Trophoblast cell (in vitro differentiated cells and primary cell): ENCODE results near the gene ZNF155.
A peak's percentile ranks its signal among the peaks of the same experiment; 100 is the strongest.

Source experiments
- DNase-seq, 2 donors: peaks; one replicate each; pipeline ENCODE4 v3.0.0-alpha.2; 2016
- H2AFZ ChIP-seq: 2 replicates; pipeline ENCODE4 v1.6.1; 2013; ENCODE audit warnings: low read length, moderate library complexity, mild to moderate bottlenecking; ENCODE audit not compliant: insufficient read depth, poor library complexity
- H2AK5ac ChIP-seq: 2 replicates; pipeline ENCODE4 v1.6.1; 2013; ENCODE audit warnings: mild to moderate bottlenecking, low read length
- H2BK120ac ChIP-seq: 2 replicates; pipeline ENCODE4 v1.6.1; 2013; ENCODE audit warnings: low read length, mild to moderate bottlenecking, moderate library complexity; ENCODE audit not compliant: insufficient read depth, poor library complexity
- H2BK12ac ChIP-seq: 2 replicates; pipeline ENCODE4 v1.6.1; 2013; ENCODE audit warnings: mild to moderate bottlenecking, low read length, moderate library complexity
- H2BK5ac ChIP-seq: 2 replicates; pipeline ENCODE4 v1.6.1; 2013; ENCODE audit warnings: low read length, low read depth, moderate library complexity, mild to moderate bottlenecking; ENCODE audit not compliant: poor library complexity
- H3K14ac ChIP-seq: 2 replicates; pipeline ENCODE4 v1.6.1; 2013; ENCODE audit warnings: mild to moderate bottlenecking, low read length
- H3K18ac ChIP-seq: 2 replicates; pipeline ENCODE4 v1.6.1; 2013; ENCODE audit warnings: mild to moderate bottlenecking, low read length
- H3K23ac ChIP-seq: 2 replicates; pipeline ENCODE4 v1.6.1; 2013; ENCODE audit warnings: low read length
- H3K27ac ChIP-seq: 2 replicates; pipeline ENCODE4 v1.5.1; 2013; ENCODE audit warnings: low read depth, mild to moderate bottlenecking, inconsistent platforms, low read length, moderate library complexity
- H3K27me3 ChIP-seq: 2 replicates; pipeline ENCODE4 v1.6.1; 2013; ENCODE audit warnings: inconsistent platforms, mild to moderate bottlenecking, low read length, moderate library complexity; ENCODE audit not compliant: insufficient read depth
- H3K36me3 ChIP-seq, 2 experiments: 1 replicate in 1 of 2; 2 replicates in 1 of 2; pipeline ENCODE4 v1.6.1; 2013; ENCODE audit warnings: low read length in 2 of 2, mild to moderate bottlenecking in 2 of 2, moderate library complexity in 1 of 2; ENCODE audit not compliant: insufficient read depth in 2 of 2, control insufficient read depth in 1 of 2
- H3K4ac ChIP-seq: 2 replicates; pipeline ENCODE4 v1.6.1; 2013; ENCODE audit warnings: low read depth, mild to moderate bottlenecking, low read length, moderate library complexity
- H3K4me1 ChIP-seq, 2 experiments: 1 replicate in 1 of 2; 2 replicates in 1 of 2; pipeline ENCODE4 v1.6.1; 2013; ENCODE audit warnings: low read length in 2 of 2, mild to moderate bottlenecking in 2 of 2, moderate library complexity in 1 of 2; ENCODE audit not compliant: insufficient read depth in 2 of 2, control insufficient read depth in 1 of 2
- H3K4me2 ChIP-seq: 2 replicates; pipeline ENCODE4 v1.6.1; 2013; ENCODE audit warnings: inconsistent platforms, mild to moderate bottlenecking, low read length, moderate library complexity
- H3K4me3 ChIP-seq: 2 replicates; pipeline ENCODE4 v1.5.1; 2013; ENCODE audit warnings: mild to moderate bottlenecking, low read depth, low read length, inconsistent platforms
- H3K79me1 ChIP-seq: one replicate; pipeline ENCODE4 v1.6.1; 2013; ENCODE audit warnings: low read length
- H3K79me2 ChIP-seq: 2 replicates; pipeline ENCODE4 v1.6.1; 2013; ENCODE audit warnings: low read length, mild to moderate bottlenecking; ENCODE audit not compliant: control insufficient read depth, insufficient read depth, poor library complexity
- H3K9ac ChIP-seq: 2 replicates; pipeline ENCODE4 v1.6.1; 2013; ENCODE audit warnings: mild to moderate bottlenecking, low read length
- H3K9me3 ChIP-seq: 2 replicates; pipeline ENCODE4 v1.6.1; 2013; ENCODE audit warnings: low read depth, mild to moderate bottlenecking, control low read depth, inconsistent platforms, low read length; ENCODE audit not compliant: insufficient read depth
- H4K12ac ChIP-seq: 2 replicates; pipeline ENCODE4 v1.6.1; 2013; ENCODE audit warnings: low read depth, mild to moderate bottlenecking, low read length, moderate library complexity
- H4K8ac ChIP-seq: 2 replicates; pipeline ENCODE4 v1.6.1; 2013; ENCODE audit warnings: low read depth, mild to moderate bottlenecking, low read length, moderate library complexity
- H4K91ac ChIP-seq: one replicate; pipeline ENCODE4 v1.6.1; 2013; ENCODE audit warnings: low read depth, mild to moderate bottlenecking, low read length, moderate library complexity
- WGBS: extraction: QIAGEN DNeasy Blood & Tissue Kit; methylation state at CpG from one replicate; pipeline ENCODE4 v1.1.7; 2013; ENCODE audit warnings: missing lambda C conversion rate; ENCODE audit not compliant: insufficient read length, insufficient coverage; ENCODE audit errors: extremely low coverage; 5-methylcytosine and 5-hydroxymethylcytosine counted together

The ZNF155 gene

GRCh38 chr19:44021221-44021620, 37.2 kb downstream of the ZNF155 start:
- Histone ChIP-seq H3K4me1 (peaks cover 2 to 6% of the 10 kb centered on the region in 2 experiments), H3K36me3 (no peaks in the 10 kb centered on the region), H3K4ac (no peak overlapping the region), H3K4me3 (no peak overlapping the region), H2BK5ac (no peak overlapping the region), H3K27ac (no peak overlapping the region), H4K91ac (no peak overlapping the region), H3K23ac (no peak overlapping the region), H3K9me3 (no peaks in the 10 kb centered on the region), H4K8ac (no peak overlapping the region), H2BK120ac (no peak overlapping the region), H3K4me2 (no peak overlapping the region), H3K79me1 (peaks cover 3% of the 10 kb centered on the region), H3K9ac (no peak overlapping the region), H2AK5ac (no peak overlapping the region), H3K14ac (no peak overlapping the region), H3K79me2 (peaks cover 3% of the 10 kb centered on the region), H3K18ac (no peak overlapping the region), H2BK12ac (no peak overlapping the region), H4K12ac (no peak overlapping the region), H3K27me3 (no peaks in the 10 kb centered on the region), H2AFZ (no peak overlapping the region)
- no peak for DNase-seq

GRCh38 chr19:44024900-44025216, 40.9 kb downstream of the ZNF155 start:
- DNase-seq: no peak
- no peak overlapping the region for H3K4ac ChIP-seq
- H3K23ac ChIP-seq: no peak overlapping the region
- peaks cover 2 to 6% of the 10 kb centered on the region in 2 experiments for H3K4me1 ChIP-seq
- H3K18ac ChIP-seq: no peak overlapping the region
- H2BK5ac ChIP-seq: no peak overlapping the region
- peaks cover 3% of the 10 kb centered on the region for H3K79me2 ChIP-seq
- H3K4me3 ChIP-seq: no peak overlapping the region
- H3K14ac ChIP-seq: no peak overlapping the region
- peaks cover 3% of the 10 kb centered on the region for H3K79me1 ChIP-seq
- no peak overlapping the region for H2BK120ac ChIP-seq
- H4K8ac ChIP-seq: peak overlapping the region; percentile 90
- no peaks in the 10 kb centered on the region for H3K27me3 ChIP-seq
- peak overlapping the region; percentile 26 for H4K91ac ChIP-seq
- peaks cover 2 to 14% of the 10 kb centered on the region in 2 experiments for H3K36me3 ChIP-seq
- no peak overlapping the region for H2BK12ac ChIP-seq
- H2AFZ ChIP-seq: peak overlapping the region; percentile 82
- H3K27ac ChIP-seq: no peak overlapping the region
- H4K12ac ChIP-seq: peak overlapping the region; percentile 33
- no peak overlapping the region for H2AK5ac ChIP-seq
- peak overlapping the region; percentile 88 for H3K4me2 ChIP-seq
- no CpG with 5 or more reads among the region's 4 CpGs for WGBS
- no peak overlapping the region for H3K9ac ChIP-seq
- H3K9me3 ChIP-seq: no peaks in the 10 kb centered on the region

GRCh38 chr19:44025217-44025936, 41.4 kb downstream of the ZNF155 start, which contains the start of gene ZNF222:
Gene ZNF222 (plus strand): TSS chr19:44025379. CDS start chr19:44025437, 58 bp downstream.
- Histone ChIP-seq H2BK5ac (no peak within 1 kb of the TSS), H3K27me3 (no peaks in the 10 kb centered on the region), H3K79me1 (peaks cover 3% of the 10 kb centered on the region), H3K23ac (no peak within 1 kb of the TSS), H4K8ac (peak within 1 kb of the TSS; percentile 90), H4K91ac (peak within 1 kb of the TSS; percentile 26), H3K4me2 (peak within 1 kb of the TSS; percentile 88), H2AK5ac (no peak within 1 kb of the TSS), H3K36me3 (peaks cover 2 to 14% of the 10 kb centered on the region in 2 experiments), H3K9ac (peak within 1 kb of the TSS; percentile 77), H2AFZ (peak within 1 kb of the TSS; percentile 82), H3K4ac (peak within 1 kb of the TSS; percentile 5), H2BK12ac (no peak within 1 kb of the TSS), H3K18ac (peak within 1 kb of the TSS; percentile 57), H2BK120ac (no peak within 1 kb of the TSS), H3K9me3 (no peaks in the 10 kb centered on the region), H4K12ac (peak within 1 kb of the TSS; percentile 61), H3K14ac (peak within 1 kb of the TSS; percentile 67), H3K27ac (no peak within 1 kb of the TSS), H3K4me1 (peaks cover 2 to 6% of the 10 kb centered on the region in 2 experiments), H3K4me3 (peak within 1 kb of the TSS; percentile 82), H3K79me2 (peaks cover 3% of the 10 kb centered on the region)
- no CpG with 5 or more reads among the region's 37 CpGs for WGBS
- peak; percentile 73 to 79 for DNase-seq

- peaks cover 3% of the 10 kb centered on the region for H3K79me1 ChIP-seq
- no peak overlapping the region for H4K8ac ChIP-seq
- no peak overlapping the region for H2BK5ac ChIP-seq
- H3K14ac ChIP-seq: no peak overlapping the region
- H3K36me3 ChIP-seq: peaks cover 6 to 20% of the 10 kb centered on the region in 2 experiments
- no peak for DNase-seq
- H3K4ac ChIP-seq: no peak overlapping the region
- no peak overlapping the region for H3K4me2 ChIP-seq
- no peak overlapping the region for H3K27ac ChIP-seq
- whole genome bisulfite sequencing: no CpG with 5 or more reads among the region's 6 CpGs
- H3K4me3 ChIP-seq: no peak overlapping the region
- H4K12ac ChIP-seq: no peak overlapping the region
- H3K9me3 ChIP-seq: peaks cover 2% of the 10 kb centered on the region
- no peak overlapping the region for H3K9ac ChIP-seq
- no peak overlapping the region for H3K23ac ChIP-seq
- no peak overlapping the region for H3K18ac ChIP-seq
- no peak overlapping the region for H2BK12ac ChIP-seq
- no peak overlapping the region for H2AFZ ChIP-seq
- H2BK120ac ChIP-seq: no peak overlapping the region
- H3K4me1 ChIP-seq: peaks cover 2 to 6% of the 10 kb centered on the region in 2 experiments
- no peak overlapping the region for H2AK5ac ChIP-seq
- no peak overlapping the region for H4K91ac ChIP-seq
- H3K27me3 ChIP-seq: no peaks in the 10 kb centered on the region
- peaks cover 3% of the 10 kb centered on the region for H3K79me2 ChIP-seq
These were observed 42.6 kb downstream of the ZNF155 start for GRCh38 chr19:44026622-44027021.
